CD4-positive, alpha-beta memory T cell (primary cell): Measurements from ENCODE around the gene PYURF. TPM values are rescaled to one million over a fixed set of nuclear protein-coding genes. Genes with fewer than 3 reads are reported as not detected.
A peak's percentile ranks its signal among the peaks of the same experiment; 100 is the strongest.

Source experiments
- CTCF ChIA-PET: fragments of 350-600 bp; sonication (Branson Sonifier 250); formaldehyde crosslinking; loops from one replicate; lab custom pipeline; 2021; ENCODE audit warnings: inconsistent platforms; ENCODE audit not compliant: partially characterized antibody; lab: Charles Lee
- POLR2A ChIA-PET: fragments of 350-600 bp; sonication (Branson Sonifier 250); formaldehyde crosslinking; loops from one replicate; lab custom pipeline; 2021; ENCODE audit not compliant: partially characterized antibody; lab: Charles Lee
- DNase-seq, 5 donors: peaks; one replicate each; pipeline versions ENCODE4 v3.0.0 to v3.0.0-alpha.2; 2020 to 2022; ENCODE audit warnings: mixed read lengths in 1 of 5
- H3K27ac ChIP-seq: one replicate; pipeline ENCODE4 v1.7.0; 2013; ENCODE audit warnings: low read depth, low read length
- H3K27me3 ChIP-seq: 2 replicates; pipeline ENCODE4 v1.7.0; 2013; ENCODE audit warnings: mild to moderate bottlenecking, low read length, moderate library complexity; ENCODE audit not compliant: insufficient read depth
- H3K36me3 ChIP-seq: 2 replicates; pipeline ENCODE4 v1.7.0; 2013; ENCODE audit warnings: mild to moderate bottlenecking, low read length, moderate library complexity; ENCODE audit not compliant: insufficient read depth
- H3K4me1 ChIP-seq: 2 replicates; pipeline ENCODE4 v1.7.0; 2013; ENCODE audit warnings: mild to moderate bottlenecking, low read length, moderate library complexity; ENCODE audit not compliant: insufficient read depth
- H3K4me3 ChIP-seq, 2 donors: one replicate each; pipeline ENCODE4 v1.7.0; 2013; ENCODE audit warnings: low read length in 2 of 2, mild to moderate bottlenecking in 1 of 2
- H3K9me3 ChIP-seq, 2 donors: one replicate each; pipeline ENCODE4 v1.7.0; 2013; ENCODE audit warnings: low read length in 2 of 2, control low read depth in 1 of 2; ENCODE audit not compliant: control insufficient read depth in 1 of 2
- H3K27ac Mint-ChIP-seq, 7 donors: one replicate each; pipeline ENCODE4 v1.8.0; 2020 to 2021; ENCODE audit warnings: mixed read lengths in 7 of 7, mild to moderate bottlenecking in 6 of 7, inconsistent platforms in 3 of 7, moderate library complexity in 3 of 7
- H3K27me3 Mint-ChIP-seq, 2 donors: one replicate each; pipeline ENCODE4 v1.8.0; 2020 to 2021; ENCODE audit warnings: mixed read lengths in 2 of 2
- H3K36me3 Mint-ChIP-seq, 2 donors: one replicate each; pipeline ENCODE4 v1.8.0; 2020 to 2021; ENCODE audit warnings: mixed read lengths in 2 of 2, inconsistent platforms in 1 of 2, mild to moderate bottlenecking in 1 of 2
- H3K4me1 Mint-ChIP-seq, 4 donors: one replicate each; pipeline ENCODE4 v1.8.0; 2020 to 2021; ENCODE audit warnings: mixed read lengths in 4 of 4, mild to moderate bottlenecking in 1 of 4
- H3K4me3 Mint-ChIP-seq, 8 donors: one replicate each; pipeline ENCODE4 v1.8.0; 2020 to 2021; ENCODE audit warnings: mixed read lengths in 8 of 8, mild to moderate bottlenecking in 7 of 8, moderate library complexity in 6 of 8, inconsistent platforms in 3 of 8
- H3K9me3 Mint-ChIP-seq, 8 donors: one replicate each; pipeline ENCODE4 v1.8.0; 2020 to 2021; ENCODE audit warnings: mixed read lengths in 8 of 8, mild to moderate bottlenecking in 5 of 8, inconsistent platforms in 3 of 8, moderate library complexity in 1 of 8
- intact Hi-C: fragments of 100-400 bp; cut with micrococcal nuclease; formaldehyde crosslinking; loops from one replicate; pipeline ENCODE4 v1.15.1; 2023
- polyA plus RNA-seq, 2 donors: library from polyadenylated mRNA; unstranded; fragments of 300-500 nt; fragmentation: Illumina TruSeq; gene quantifications; one replicate each; pipeline ENCODE4 v1.2.3, GENCODE V29; 2021
- total RNA-seq, 2 experiments: library from RNA; stranded (reverse); gene quantifications; one replicate each; pipeline ENCODE4 v1.2.3, GENCODE V29; 2021

The PYURF gene
- total and polyA plus RNA-seq, 4 experiments from 2014 or later, result 54.5 to 446 (median 160) TPM

- intact Hi-C loops, result no loop called here
- H3K9me3 Mint-ChIP-seq, result no peaks in the 10 kb centered on the region
- peaks cover 2 to 7% (median 5%) of the 10 kb centered on the region in 4 donors for H3K4me1 Mint-ChIP-seq
- H3K27me3 Mint-ChIP-seq, result peaks cover 0 to 3% of the 10 kb centered on the region in 2 donors
- CTCF ChIA-PET, result interaction anchor here (0.6 to 8.1 kb wide), 5 partner anchors 7 to 488 kb away, joined by 3 to 155 read pairs (median 76); no protein-coding TSS in a partner anchor
- no peak overlapping the region for H3K4me3 Mint-ChIP-seq
- H3K27ac Mint-ChIP-seq, result peak overlapping the region in 1 of 7 donors; percentile 5
- no peak for DNase-seq
- no peaks in the 10 kb centered on the region for H3K36me3 ChIP-seq
- H3K9me3 ChIP-seq, result no peaks in the 10 kb centered on the region
- H3K36me3 Mint-ChIP-seq, result no peaks in the 10 kb centered on the region
- POLR2A ChIA-PET, result no interaction called here
- no peak overlapping the region for H3K4me3 ChIP-seq
- H3K27me3 ChIP-seq, result no peaks in the 10 kb centered on the region
- no peak overlapping the region for H3K27ac ChIP-seq
- H3K4me1 ChIP-seq, result peaks cover 6% of the 10 kb centered on the region
These were observed 11.6 kb upstream of the PYURF start for GRCh38 chr4:88535090-88535755.

GRCh38 chr4:88533937-88534750, 10.6 kb upstream of the PYURF start:
- Mint-ChIP-seq H3K4me3 (no peak overlapping the region), H3K27ac (no peak overlapping the region), H3K36me3 (no peaks in the 10 kb centered on the region), H3K4me1 (peaks cover 0 to under 1% (median 0%) of the 10 kb centered on the region in 4 donors), H3K27me3 (no peaks in the 10 kb centered on the region), H3K9me3 (no peaks in the 10 kb centered on the region)
- CTCF ChIA-PET, result interaction anchor here (1.9 kb wide), 1 partner anchor 125 kb away, joined by 4 read pairs; no protein-coding TSS in a partner anchor
- H3K9me3 ChIP-seq, result no peaks in the 10 kb centered on the region
- DNase-seq, result no peak
- H3K36me3 ChIP-seq, result no peaks in the 10 kb centered on the region
- POLR2A ChIA-PET, result no interaction called here
- peaks cover 3% of the 10 kb centered on the region for H3K4me1 ChIP-seq
- no peak overlapping the region for H3K27ac ChIP-seq
- H3K27me3 ChIP-seq, result no peaks in the 10 kb centered on the region
- no peak overlapping the region for H3K4me3 ChIP-seq
- intact Hi-C loops, result no loop called here

GRCh38 chr4:88533088-88533790, 9.7 kb upstream of the PYURF start:
- ChIA-PET POLR2A (no interaction called here), CTCF (interaction anchor here (1.9 to 9.3 kb wide), 2 partner anchors 6 to 126 kb away, joined by 4 to 84 read pairs; no protein-coding TSS in a partner anchor)
- Histone ChIP-seq H3K4me1 (no peaks in the 10 kb centered on the region), H3K9me3 (no peaks in the 10 kb centered on the region), H3K4me3 (no peak overlapping the region), H3K27ac (no peak overlapping the region), H3K36me3 (no peaks in the 10 kb centered on the region), H3K27me3 (no peaks in the 10 kb centered on the region)
- Mint-ChIP-seq H3K9me3 (no peaks in the 10 kb centered on the region), H3K36me3 (no peaks in the 10 kb centered on the region), H3K4me3 (no peak overlapping the region), H3K27ac (no peak overlapping the region), H3K4me1 (no peaks in the 10 kb centered on the region), H3K27me3 (no peaks in the 10 kb centered on the region)
- intact Hi-C loops, result no loop called here
- DNase-seq, result no peak

GRCh38 chr4:88531549-88531948, 8.0 kb upstream of the PYURF start:
- CTCF ChIA-PET, result interaction anchor here (1.4 to 9.3 kb wide), 5 partner anchors 7 to 492 kb away, joined by 3 to 84 read pairs (median 6); partner anchors contain the start of gene PYURF
- Histone ChIP-seq H3K27me3 (no peaks in the 10 kb centered on the region), H3K4me3 (no peak overlapping the region), H3K4me1 (peaks cover under 1% of the 10 kb centered on the region), H3K9me3 (no peaks in the 10 kb centered on the region), H3K36me3 (no peaks in the 10 kb centered on the region), H3K27ac (no peak overlapping the region)
- H3K36me3 Mint-ChIP-seq, result no peaks in the 10 kb centered on the region
- H3K4me1 Mint-ChIP-seq, result peaks cover 0 to 8% (median 4%) of the 10 kb centered on the region in 4 donors
- H3K4me3 Mint-ChIP-seq, result no peak overlapping the region
- POLR2A ChIA-PET, result no interaction called here
- H3K9me3 Mint-ChIP-seq, result no peaks in the 10 kb centered on the region
- DNase-seq, result no peak
- H3K27me3 Mint-ChIP-seq, result no peaks in the 10 kb centered on the region
- no peak overlapping the region for H3K27ac Mint-ChIP-seq
- intact Hi-C loops, result no loop called here

- no peak overlapping the region for H3K27ac ChIP-seq
- intact Hi-C loops, result no loop called here
- no peaks in the 10 kb centered on the region for H3K27me3 ChIP-seq
- H3K4me1 ChIP-seq, result peaks cover 4% of the 10 kb centered on the region
- no peaks in the 10 kb centered on the region for H3K36me3 ChIP-seq
- no peak overlapping the region for H3K4me3 ChIP-seq
- H3K36me3 Mint-ChIP-seq, result no peaks in the 10 kb centered on the region
- H3K9me3 Mint-ChIP-seq, result no peaks in the 10 kb centered on the region
- POLR2A ChIA-PET, result no interaction called here
- DNase-seq, result no peak
- H3K4me1 Mint-ChIP-seq, result peaks cover 5 to 23% (median 15%) of the 10 kb centered on the region in 4 donors
- H3K4me3 Mint-ChIP-seq, result no peak overlapping the region
- H3K27me3 Mint-ChIP-seq, result no peaks in the 10 kb centered on the region
- no peaks in the 10 kb centered on the region for H3K9me3 ChIP-seq
- CTCF ChIA-PET, result interaction anchor here (0.6 to 9.3 kb wide), 5 partner anchors 10 to 1606 kb away, joined by 3 to 84 read pairs (median 6); no protein-coding TSS in a partner anchor
- no peak overlapping the region for H3K27ac Mint-ChIP-seq
These were observed 5.3 kb upstream of the PYURF start for GRCh38 chr4:88528861-88529260.

- H3K27me3 ChIP-seq, result no peaks in the 10 kb centered on the region
- peaks cover 0 to 2% of the 10 kb centered on the region in 2 donors for H3K36me3 Mint-ChIP-seq
- ChIA-PET CTCF (interaction anchor here (0.8 to 9.3 kb wide), 8 partner anchors 11 to 498 kb away, joined by 3 to 84 read pairs (median 8); no protein-coding TSS in a partner anchor), POLR2A (no interaction called here)
- H3K9me3 ChIP-seq, result no peaks in the 10 kb centered on the region
- no peaks in the 10 kb centered on the region for H3K9me3 Mint-ChIP-seq
- peaks cover 7 to 27% (median 16%) of the 10 kb centered on the region in 4 donors for H3K4me1 Mint-ChIP-seq
- no peaks in the 10 kb centered on the region for H3K36me3 ChIP-seq
- no peak overlapping the region for H3K4me3 ChIP-seq
- H3K27ac ChIP-seq, result no peak overlapping the region
- DNase-seq, result no peak
- H3K4me3 Mint-ChIP-seq, result peak overlapping the region in 1 of 8 donors; percentile 15
- H3K4me1 ChIP-seq, result peaks cover 5% of the 10 kb centered on the region
- intact Hi-C loops, result loop anchor here (2.0 kb wide), 1 partner anchor 295 kb away; no protein-coding TSS in a partner anchor
- peak overlapping the region in 3 of 7 donors; percentile 6 to 90 (median 10) for H3K27ac Mint-ChIP-seq
- H3K27me3 Mint-ChIP-seq, result no peaks in the 10 kb centered on the region
These were observed 4.2 kb upstream of the PYURF start for GRCh38 chr4:88527787-88528186.
